ENCODE data around the gene C10orf67.

DNA sequence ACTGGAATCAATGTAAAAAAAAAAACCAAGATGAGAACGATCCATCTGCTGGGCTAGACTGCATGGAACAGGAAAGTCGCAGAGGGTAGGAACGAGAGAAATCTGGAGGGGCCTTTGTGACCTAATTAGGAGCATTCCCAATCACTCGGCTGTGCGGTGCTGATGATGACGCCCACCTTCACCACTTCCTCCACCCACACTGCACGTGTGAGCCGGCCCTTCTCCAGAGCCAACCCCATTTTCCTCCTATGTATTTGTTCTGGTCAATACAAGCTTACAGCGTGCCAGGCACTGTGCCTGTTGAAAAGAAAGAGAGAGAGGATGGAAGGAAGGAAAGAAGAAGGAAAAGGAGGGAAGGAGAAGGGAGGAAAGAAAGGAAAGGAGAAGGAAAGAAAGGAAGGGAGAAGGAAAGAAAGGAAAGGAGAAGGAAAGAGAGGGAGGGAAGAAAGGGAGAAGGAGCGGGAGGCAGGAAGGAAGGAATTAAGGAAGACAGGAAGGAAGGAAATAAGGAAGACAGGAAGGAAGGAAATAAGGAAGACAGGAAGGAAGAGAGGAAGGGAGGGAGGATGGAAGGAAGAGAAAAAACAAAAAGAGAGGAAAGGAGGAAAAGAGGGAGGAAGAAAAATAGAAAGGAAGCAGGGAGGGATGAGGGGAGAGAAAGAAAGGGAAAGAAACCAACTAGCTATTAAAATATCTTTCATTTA is 188.0 kb downstream of the C10orf67 start:
- TF ChIP-seq, protein P1, sequence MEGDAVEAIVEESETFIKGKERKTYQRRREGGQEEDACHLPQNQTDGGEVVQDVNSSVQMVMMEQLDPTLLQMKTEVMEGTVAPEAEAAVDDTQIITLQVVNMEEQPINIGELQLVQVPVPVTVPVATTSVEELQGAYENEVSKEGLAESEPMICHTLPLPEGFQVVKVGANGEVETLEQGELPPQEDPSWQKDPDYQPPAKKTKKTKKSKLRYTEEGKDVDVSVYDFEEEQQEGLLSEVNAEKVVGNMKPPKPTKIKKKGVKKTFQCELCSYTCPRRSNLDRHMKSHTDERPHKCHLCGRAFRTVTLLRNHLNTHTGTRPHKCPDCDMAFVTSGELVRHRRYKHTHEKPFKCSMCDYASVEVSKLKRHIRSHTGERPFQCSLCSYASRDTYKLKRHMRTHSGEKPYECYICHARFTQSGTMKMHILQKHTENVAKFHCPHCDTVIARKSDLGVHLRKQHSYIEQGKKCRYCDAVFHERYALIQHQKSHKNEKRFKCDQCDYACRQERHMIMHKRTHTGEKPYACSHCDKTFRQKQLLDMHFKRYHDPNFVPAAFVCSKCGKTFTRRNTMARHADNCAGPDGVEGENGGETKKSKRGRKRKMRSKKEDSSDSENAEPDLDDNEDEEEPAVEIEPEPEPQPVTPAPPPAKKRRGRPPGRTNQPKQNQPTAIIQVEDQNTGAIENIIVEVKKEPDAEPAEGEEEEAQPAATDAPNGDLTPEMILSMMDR (IDR thresholded peaks at IDR 0.05 in 2 of 3, conservative IDR thresholded peaks at IDR 0.05 in 1 of 3; ENCODE audit: borderline replicate concordance in 1 of 3, insufficient read depth in 1 of 3, low read depth in 2 of 3, low read length in 2 of 3) = no peak
- TF ChIP-seq, protein P2, sequence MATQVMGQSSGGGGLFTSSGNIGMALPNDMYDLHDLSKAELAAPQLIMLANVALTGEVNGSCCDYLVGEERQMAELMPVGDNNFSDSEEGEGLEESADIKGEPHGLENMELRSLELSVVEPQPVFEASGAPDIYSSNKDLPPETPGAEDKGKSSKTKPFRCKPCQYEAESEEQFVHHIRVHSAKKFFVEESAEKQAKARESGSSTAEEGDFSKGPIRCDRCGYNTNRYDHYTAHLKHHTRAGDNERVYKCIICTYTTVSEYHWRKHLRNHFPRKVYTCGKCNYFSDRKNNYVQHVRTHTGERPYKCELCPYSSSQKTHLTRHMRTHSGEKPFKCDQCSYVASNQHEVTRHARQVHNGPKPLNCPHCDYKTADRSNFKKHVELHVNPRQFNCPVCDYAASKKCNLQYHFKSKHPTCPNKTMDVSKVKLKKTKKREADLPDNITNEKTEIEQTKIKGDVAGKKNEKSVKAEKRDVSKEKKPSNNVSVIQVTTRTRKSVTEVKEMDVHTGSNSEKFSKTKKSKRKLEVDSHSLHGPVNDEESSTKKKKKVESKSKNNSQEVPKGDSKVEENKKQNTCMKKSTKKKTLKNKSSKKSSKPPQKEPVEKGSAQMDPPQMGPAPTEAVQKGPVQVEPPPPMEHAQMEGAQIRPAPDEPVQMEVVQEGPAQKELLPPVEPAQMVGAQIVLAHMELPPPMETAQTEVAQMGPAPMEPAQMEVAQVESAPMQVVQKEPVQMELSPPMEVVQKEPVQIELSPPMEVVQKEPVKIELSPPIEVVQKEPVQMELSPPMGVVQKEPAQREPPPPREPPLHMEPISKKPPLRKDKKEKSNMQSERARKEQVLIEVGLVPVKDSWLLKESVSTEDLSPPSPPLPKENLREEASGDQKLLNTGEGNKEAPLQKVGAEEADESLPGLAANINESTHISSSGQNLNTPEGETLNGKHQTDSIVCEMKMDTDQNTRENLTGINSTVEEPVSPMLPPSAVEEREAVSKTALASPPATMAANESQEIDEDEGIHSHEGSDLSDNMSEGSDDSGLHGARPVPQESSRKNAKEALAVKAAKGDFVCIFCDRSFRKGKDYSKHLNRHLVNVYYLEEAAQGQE (IDR thresholded peaks at IDR 0.05; ENCODE audit: low read depth) = no peak
- TF ChIP-seq JUND (IDR thresholded peaks at IDR 0.05) (no peak), TCF7L2 (IDR thresholded peaks at IDR 0.05; ENCODE audit: borderline replicate concordance, extremely low read depth, insufficient read depth, insufficient read length) (no peak), YY1 (IDR thresholded peaks at IDR 0.05; ENCODE audit: extremely low read depth, insufficient replicate concordance, low read depth, low read length) (no peak), POLR2A (IDR thresholded peaks at IDR 0.05; ENCODE audit: borderline replicate concordance, extremely low read depth, insufficient read depth, insufficient read length) (no peak), SIN3A (IDR thresholded peaks at IDR 0.05; ENCODE audit: low read depth) (no peak), CEBPB (IDR thresholded peaks at IDR 0.05; ENCODE audit: low read depth) (no peak), POLR2AphosphoS5 (IDR thresholded peaks at IDR 0.05; ENCODE audit: low read depth, low read length) (no peak), ELF1 (IDR thresholded peaks at IDR 0.05; ENCODE audit: borderline replicate concordance, low read depth) (no peak), EZH2phosphoT487 (IDR thresholded peaks at IDR 0.05; ENCODE audit: borderline replicate concordance) (no peak), SRF (IDR thresholded peaks at IDR 0.05; ENCODE audit: low read depth) (no peak), EZH2 (IDR thresholded peaks at IDR 0.05) (no peak)
- TF ChIP-seq, protein P3, sequence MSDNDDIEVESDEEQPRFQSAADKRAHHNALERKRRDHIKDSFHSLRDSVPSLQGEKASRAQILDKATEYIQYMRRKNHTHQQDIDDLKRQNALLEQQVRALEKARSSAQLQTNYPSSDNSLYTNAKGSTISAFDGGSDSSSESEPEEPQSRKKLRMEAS (IDR thresholded peaks at IDR 0.05) = no peak

All from HCT116 (cell line).